ENCODE measurements around the gene GRM8.
"Not testable (repeated sequence)": the region's sequence is repeated elsewhere in the genome, so short reads cannot be mapped to it uniquely, and the experiment has no call there.

Gene GRM8

GRCh38 chr7:126907657-126908056, 345.1 kb downstream of the GRM8 start:
- not testable (repeated sequence) for H3K4me1 ChIP-seq (ENCODE audit: insufficient read depth, low read length); H3K27me3 ChIP-seq (ENCODE audit: control insufficient read depth in 1 of 2, insufficient read depth in 2 of 2, low read length in 2 of 2); H3K9ac ChIP-seq (ENCODE audit: low read length); H3K36me3 ChIP-seq (ENCODE audit: insufficient read depth, low read length); H3K9me3 ChIP-seq (ENCODE audit: low read length); H3K4me3 ChIP-seq (ENCODE audit: low read depth in 1 of 2, low read length in 2 of 2); H3K27ac ChIP-seq (ENCODE audit: low read depth, low read length)

DNA sequence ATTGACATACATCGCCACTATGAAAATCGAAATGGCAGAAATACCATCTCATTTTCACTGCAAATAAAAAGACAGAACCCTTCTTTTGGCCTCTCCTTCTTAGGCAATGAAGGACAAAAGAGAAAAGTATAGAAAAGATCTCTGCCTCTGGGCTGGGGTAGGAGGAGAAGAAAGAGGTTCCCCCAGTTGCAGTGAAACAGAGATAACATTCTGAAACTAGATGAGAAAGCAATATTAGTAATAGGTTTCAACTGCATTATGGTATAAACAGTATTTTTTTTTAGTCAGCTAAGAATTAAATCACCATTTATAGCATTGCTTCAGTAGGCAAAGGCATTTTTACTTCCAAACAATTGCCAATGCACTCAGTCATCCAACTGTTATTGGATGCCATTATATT, 347.5 kb downstream of the GRM8 start:
- not testable (repeated sequence) for H3K4me3 ChIP-seq (ENCODE audit: low read depth in 1 of 2, low read length in 2 of 2); H3K9me3 ChIP-seq (ENCODE audit: low read length); H3K9ac ChIP-seq (ENCODE audit: low read length); H3K27ac ChIP-seq (ENCODE audit: low read depth, low read length); H3K4me1 ChIP-seq (ENCODE audit: insufficient read depth, low read length); H3K27me3 ChIP-seq (ENCODE audit: control insufficient read depth in 1 of 2, insufficient read depth in 2 of 2, low read length in 2 of 2); H3K36me3 ChIP-seq (ENCODE audit: insufficient read depth, low read length)

DNA sequence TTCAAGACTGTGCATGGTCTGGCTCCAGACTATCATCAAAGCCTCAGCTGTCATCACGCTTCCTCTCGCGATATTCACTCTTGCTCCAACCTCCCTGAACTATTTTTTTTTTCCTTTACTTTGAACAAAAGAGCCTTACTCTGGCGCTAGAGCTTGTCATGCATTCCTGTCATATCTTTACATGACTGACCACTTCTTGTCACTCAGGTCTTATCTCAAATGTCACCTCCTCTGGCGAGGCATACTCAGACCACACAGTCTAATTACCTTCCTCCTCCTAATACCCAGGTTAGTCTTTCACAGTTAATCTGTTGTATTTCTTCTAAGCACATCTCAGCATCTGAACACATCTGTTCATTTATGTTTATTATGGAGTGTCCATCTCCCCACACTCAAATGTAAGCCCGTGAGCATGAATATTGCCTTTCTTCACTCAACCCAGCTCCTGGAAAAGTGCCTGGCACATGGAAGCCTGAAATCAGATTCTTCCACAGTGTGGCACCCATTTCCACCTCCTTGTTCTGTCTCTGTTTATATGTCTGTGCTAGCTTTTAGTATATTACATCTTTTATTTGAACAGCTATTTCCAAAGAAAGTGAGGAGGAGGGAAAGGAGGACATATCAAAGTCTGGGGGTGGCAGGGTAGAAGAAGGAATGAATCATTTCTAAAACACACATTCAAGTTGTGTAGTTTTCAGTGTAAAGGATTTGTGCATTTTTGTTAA, 351.5 kb downstream of the GRM8 start:
- not testable (repeated sequence) for H3K4me3 ChIP-seq (ENCODE audit: low read depth in 1 of 2, low read length in 2 of 2); H3K27me3 ChIP-seq (ENCODE audit: control insufficient read depth in 1 of 2, insufficient read depth in 2 of 2, low read length in 2 of 2); H3K27ac ChIP-seq (ENCODE audit: low read depth, low read length); H3K4me1 ChIP-seq (ENCODE audit: insufficient read depth, low read length); H3K36me3 ChIP-seq (ENCODE audit: insufficient read depth, low read length); H3K9me3 ChIP-seq (ENCODE audit: low read length); H3K9ac ChIP-seq (ENCODE audit: low read length)

DNA sequence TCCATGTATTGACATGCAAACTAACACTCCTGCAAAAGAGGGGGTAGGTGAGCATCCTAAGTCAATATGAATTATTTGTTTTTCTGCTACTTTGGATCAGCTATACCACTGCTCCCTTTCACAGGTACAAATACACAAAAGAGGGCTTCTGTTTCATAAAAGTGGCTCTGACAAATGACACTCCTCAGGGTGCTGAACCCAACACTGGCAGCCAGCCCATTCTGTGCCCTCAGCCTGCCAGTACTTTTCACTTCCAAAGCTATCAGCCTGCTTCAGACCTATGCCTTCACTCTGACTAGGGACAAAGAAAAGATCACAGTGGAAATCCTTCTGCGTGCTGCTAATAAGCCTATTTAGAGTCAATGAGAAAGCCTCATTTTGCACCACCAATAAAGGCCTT, 364.8 kb downstream of the GRM8 start:
- H3K36me3 ChIP-seq (ENCODE audit: insufficient read depth, low read length); H3K9ac ChIP-seq (ENCODE audit: low read length); H3K4me1 ChIP-seq (ENCODE audit: insufficient read depth, low read length); H3K9me3 ChIP-seq (ENCODE audit: low read length); H3K27ac ChIP-seq (ENCODE audit: low read depth, low read length); H3K27me3 ChIP-seq (ENCODE audit: control insufficient read depth in 1 of 2, insufficient read depth in 2 of 2, low read length in 2 of 2); H3K4me3 ChIP-seq (ENCODE audit: low read depth in 1 of 2, low read length in 2 of 2): not testable (repeated sequence)

DNA sequence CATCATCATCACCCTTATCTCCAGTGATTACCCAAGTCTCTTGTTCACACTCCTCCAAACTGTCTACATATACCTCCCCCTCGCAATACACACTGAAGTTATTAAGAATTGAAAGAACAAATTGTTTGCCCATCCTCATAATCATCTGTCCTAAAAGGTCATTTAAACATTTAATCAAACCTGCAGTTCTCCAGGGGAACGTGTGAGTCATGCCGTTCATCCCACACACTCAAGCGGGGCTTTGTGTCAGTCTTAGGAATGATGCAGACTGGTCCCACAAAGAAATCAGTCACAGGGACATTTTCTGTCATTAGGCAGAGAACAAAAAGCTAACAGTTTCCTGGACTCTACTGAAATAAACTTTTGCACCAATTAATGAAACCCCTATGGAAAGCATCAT, 365.2 kb downstream of the GRM8 start:
- not testable (repeated sequence) for H3K4me1 ChIP-seq (ENCODE audit: insufficient read depth, low read length); H3K9ac ChIP-seq (ENCODE audit: low read length); H3K9me3 ChIP-seq (ENCODE audit: low read length); H3K27ac ChIP-seq (ENCODE audit: low read depth, low read length); H3K27me3 ChIP-seq (ENCODE audit: control insufficient read depth in 1 of 2, insufficient read depth in 2 of 2, low read length in 2 of 2); H3K4me3 ChIP-seq (ENCODE audit: low read depth in 1 of 2, low read length in 2 of 2); H3K36me3 ChIP-seq (ENCODE audit: insufficient read depth, low read length)

- not testable (repeated sequence) for H3K27me3 ChIP-seq (ENCODE audit: control insufficient read depth in 1 of 2, insufficient read depth in 2 of 2, low read length in 2 of 2); H3K9ac ChIP-seq (ENCODE audit: low read length); H3K4me1 ChIP-seq (ENCODE audit: insufficient read depth, low read length); H3K9me3 ChIP-seq (ENCODE audit: low read length); H3K4me3 ChIP-seq (ENCODE audit: low read depth in 1 of 2, low read length in 2 of 2); H3K27ac ChIP-seq (ENCODE audit: low read depth, low read length); H3K36me3 ChIP-seq (ENCODE audit: insufficient read depth, low read length)
Observed at GRCh38 chr7:126882730-126883129, 370.0 kb downstream of the GRM8 start.

GRCh38 chr7:126881908-126882307, 370.8 kb downstream of the GRM8 start:
- not testable (repeated sequence) for H3K27ac ChIP-seq (ENCODE audit: low read depth, low read length); H3K27me3 ChIP-seq (ENCODE audit: control insufficient read depth in 1 of 2, insufficient read depth in 2 of 2, low read length in 2 of 2); H3K36me3 ChIP-seq (ENCODE audit: insufficient read depth, low read length); H3K4me3 ChIP-seq (ENCODE audit: low read depth in 1 of 2, low read length in 2 of 2); H3K9me3 ChIP-seq (ENCODE audit: low read length); H3K9ac ChIP-seq (ENCODE audit: low read length); H3K4me1 ChIP-seq (ENCODE audit: insufficient read depth, low read length)

DNA sequence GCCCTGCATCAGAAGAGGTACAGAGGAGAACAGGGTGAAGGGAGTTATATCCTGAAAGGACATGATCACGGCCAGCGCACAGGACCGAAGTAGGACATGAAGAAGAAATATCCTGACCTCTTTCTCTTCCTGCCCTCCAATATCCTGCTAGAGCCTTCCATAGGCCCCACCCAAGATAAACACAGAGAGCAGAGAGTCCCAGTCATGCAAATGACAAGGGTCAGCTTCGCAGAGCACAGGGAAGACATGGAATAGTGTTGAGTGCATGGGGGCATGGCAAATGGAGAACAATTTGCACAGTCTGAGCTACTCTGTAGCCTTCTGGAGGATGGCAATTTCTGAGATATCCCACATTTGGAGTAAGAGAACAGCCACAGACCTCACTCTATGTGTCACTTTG, 371.4 kb downstream of the GRM8 start:
- no peak overlapping the region for H3K4me3 ChIP-seq (ENCODE audit: low read depth in 1 of 2, low read length in 2 of 2)
- H3K9me3 ChIP-seq (ENCODE audit: low read length): no peaks in the 10 kb centered on the region
- no peaks in the 10 kb centered on the region for H3K4me1 ChIP-seq (ENCODE audit: insufficient read depth, low read length)
- no peak overlapping the region for H3K27ac ChIP-seq (ENCODE audit: low read depth, low read length)
- no peaks in the 10 kb centered on the region for H3K27me3 ChIP-seq (ENCODE audit: control insufficient read depth in 1 of 2, insufficient read depth in 2 of 2, low read length in 2 of 2)
- H3K9ac ChIP-seq (ENCODE audit: low read length): no peak overlapping the region
- no peaks in the 10 kb centered on the region for H3K36me3 ChIP-seq (ENCODE audit: insufficient read depth, low read length)

DNA sequence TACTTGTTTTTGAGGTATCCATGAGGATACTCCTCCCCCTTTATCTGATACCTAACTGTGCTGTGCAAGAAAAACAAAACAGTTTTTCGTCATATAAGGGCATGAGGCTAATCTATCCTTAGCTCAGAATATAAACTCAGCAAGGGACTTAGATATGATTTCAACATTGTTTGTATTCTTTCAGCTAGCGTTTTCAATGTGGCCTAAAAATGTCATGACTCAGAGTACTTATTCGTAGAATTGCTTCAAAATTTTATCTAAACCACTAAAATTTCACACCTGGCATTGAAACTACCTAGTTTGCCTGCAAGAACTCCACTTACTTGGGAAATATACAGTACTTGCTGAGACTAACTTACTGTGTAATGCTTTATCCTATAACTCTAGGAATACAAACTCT, 376.2 kb downstream of the GRM8 start:
- H3K4me1 ChIP-seq (ENCODE audit: insufficient read depth, low read length); H3K9ac ChIP-seq (ENCODE audit: low read length); H3K27me3 ChIP-seq (ENCODE audit: control insufficient read depth in 1 of 2, insufficient read depth in 2 of 2, low read length in 2 of 2); H3K9me3 ChIP-seq (ENCODE audit: low read length); H3K27ac ChIP-seq (ENCODE audit: low read depth, low read length); H3K4me3 ChIP-seq (ENCODE audit: low read depth in 1 of 2, low read length in 2 of 2); H3K36me3 ChIP-seq (ENCODE audit: insufficient read depth, low read length): not testable (repeated sequence)

DNA sequence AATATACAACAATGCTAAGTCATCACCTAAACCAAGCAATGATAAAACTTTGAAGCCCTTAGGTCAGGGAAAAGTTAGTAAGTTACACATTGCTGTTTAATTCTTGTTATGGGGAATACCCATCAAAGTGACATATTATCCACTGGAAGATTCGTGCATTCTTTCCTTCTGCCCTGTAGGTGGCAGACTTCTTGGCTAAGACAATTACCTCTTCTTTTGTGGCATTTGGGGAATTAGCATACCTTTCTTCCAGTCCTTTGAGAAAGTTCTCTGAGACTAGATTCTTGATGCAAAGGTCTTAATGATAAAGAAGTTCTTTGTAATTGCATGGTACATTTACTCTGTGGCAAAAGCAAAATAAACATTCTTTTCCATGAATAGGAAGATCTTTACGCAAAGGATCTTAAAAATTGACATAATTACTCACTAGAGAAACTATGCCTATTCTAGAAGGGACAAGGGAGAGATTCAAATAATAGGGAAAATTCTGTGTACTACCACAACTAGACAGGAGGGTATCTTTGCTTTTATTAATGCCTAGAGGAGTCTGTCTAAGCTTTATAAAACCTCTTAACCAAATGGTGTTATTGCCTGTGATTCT, 395.9 kb downstream of the GRM8 start:
- Histone ChIP-seq H3K36me3 (ENCODE audit: insufficient read depth, low read length) (no peaks in the 10 kb centered on the region), H3K9me3 (ENCODE audit: low read length) (no peaks in the 10 kb centered on the region), H3K4me3 (ENCODE audit: low read depth in 1 of 2, low read length in 2 of 2) (no peak overlapping the region)

GRCh38 chr7:126845331-126845730, 407.4 kb downstream of the GRM8 start:
- H3K9ac ChIP-seq (ENCODE audit: low read length): no peak overlapping the region
- H3K4me1 ChIP-seq (ENCODE audit: insufficient read depth, low read length): no peaks in the 10 kb centered on the region
- no peaks in the 10 kb centered on the region for H3K9me3 ChIP-seq (ENCODE audit: low read length)
- no peaks in the 10 kb centered on the region for H3K27me3 ChIP-seq (ENCODE audit: control insufficient read depth in 1 of 2, insufficient read depth in 2 of 2, low read length in 2 of 2)
- H3K36me3 ChIP-seq (ENCODE audit: insufficient read depth, low read length): no peaks in the 10 kb centered on the region
- no peak overlapping the region for H3K4me3 ChIP-seq (ENCODE audit: low read depth in 1 of 2, low read length in 2 of 2)
- no peak overlapping the region for H3K27ac ChIP-seq (ENCODE audit: low read depth, low read length)

More for the DNA sequence above, 395.9 kb downstream of the GRM8 start:
- Histone ChIP-seq H3K27ac (ENCODE audit: low read depth, low read length) (no peak overlapping the region), H3K4me1 (ENCODE audit: insufficient read depth, low read length) (no peaks in the 10 kb centered on the region), H3K27me3 (ENCODE audit: control insufficient read depth in 1 of 2, insufficient read depth in 2 of 2, low read length in 2 of 2) (no peaks in the 10 kb centered on the region), H3K9ac (ENCODE audit: low read length) (no peak overlapping the region)

DNA sequence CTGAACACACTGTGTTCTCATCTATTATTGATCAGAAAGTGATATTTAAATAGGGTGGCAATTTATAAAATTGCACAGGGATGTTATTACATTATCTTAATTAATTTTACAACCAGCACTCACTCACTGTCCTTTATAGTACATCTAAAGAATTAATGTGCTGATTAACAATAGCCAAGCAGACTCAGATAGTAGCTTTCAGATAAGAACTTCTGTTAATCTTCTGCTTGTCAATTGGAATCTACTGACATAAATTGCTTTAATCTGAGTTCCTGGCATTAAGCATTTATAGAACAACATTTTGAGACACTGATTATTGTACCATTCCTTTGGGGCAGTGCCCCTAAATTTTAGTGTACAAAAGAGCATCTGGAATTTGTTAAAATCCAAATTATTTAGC, 408.9 kb downstream of the GRM8 start:
- Histone ChIP-seq H3K27me3 (ENCODE audit: control insufficient read depth in 1 of 2, insufficient read depth in 2 of 2, low read length in 2 of 2) (no peaks in the 10 kb centered on the region), H3K9ac (ENCODE audit: low read length) (no peak overlapping the region), H3K4me1 (ENCODE audit: insufficient read depth, low read length) (no peaks in the 10 kb centered on the region), H3K36me3 (ENCODE audit: insufficient read depth, low read length) (no peaks in the 10 kb centered on the region), H3K9me3 (ENCODE audit: low read length) (no peaks in the 10 kb centered on the region), H3K4me3 (ENCODE audit: low read depth in 1 of 2, low read length in 2 of 2) (no peak overlapping the region), H3K27ac (ENCODE audit: low read depth, low read length) (no peak overlapping the region)
